AG10803 (cell line): ENCODE results near the gene ARHGEF28.

Experiments
- DNase-seq: peaks from one replicate; pipeline ENCODE4 v3.0.0; 2010; ENCODE audit warnings: low read depth
- H3K4me3 ChIP-seq: 2 replicates; pipeline ENCODE4 v1.5.1; 2011; ENCODE audit warnings: mild to moderate bottlenecking, low read length, control low read depth
- CTCF ChIP-seq: conservative IDR thresholded peaks from 2 replicates; pipeline ENCODE4 v1.5.1; 2011; ENCODE audit warnings: mild to moderate bottlenecking, low read length, control low read depth, inconsistent platforms

Gene ARHGEF28

DNA sequence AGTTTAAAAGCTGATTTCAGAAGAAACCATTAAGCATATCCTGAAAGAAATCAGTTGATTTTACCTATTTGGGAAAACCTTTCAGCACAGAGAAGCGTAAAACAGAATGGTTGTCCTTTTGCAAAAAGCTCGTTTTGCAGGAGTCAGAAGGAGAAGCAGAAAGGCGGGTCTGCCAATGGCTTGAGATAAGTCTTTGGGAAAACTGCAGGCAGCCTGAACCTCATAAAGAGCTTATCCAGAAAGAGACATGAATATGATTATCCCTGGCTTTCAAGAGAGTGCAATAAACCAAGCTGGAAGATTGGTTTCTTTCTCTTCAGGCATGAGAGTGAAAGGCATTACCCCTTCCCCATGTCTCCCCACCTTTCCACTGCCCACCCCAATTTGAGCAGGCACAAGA is 353.3 kb downstream of the ARHGEF28 start:
- DNase-seq = no peak
- TF ChIP-seq CTCF = no peak
- H3K4me3 ChIP-seq = no peak overlapping the region

DNA sequence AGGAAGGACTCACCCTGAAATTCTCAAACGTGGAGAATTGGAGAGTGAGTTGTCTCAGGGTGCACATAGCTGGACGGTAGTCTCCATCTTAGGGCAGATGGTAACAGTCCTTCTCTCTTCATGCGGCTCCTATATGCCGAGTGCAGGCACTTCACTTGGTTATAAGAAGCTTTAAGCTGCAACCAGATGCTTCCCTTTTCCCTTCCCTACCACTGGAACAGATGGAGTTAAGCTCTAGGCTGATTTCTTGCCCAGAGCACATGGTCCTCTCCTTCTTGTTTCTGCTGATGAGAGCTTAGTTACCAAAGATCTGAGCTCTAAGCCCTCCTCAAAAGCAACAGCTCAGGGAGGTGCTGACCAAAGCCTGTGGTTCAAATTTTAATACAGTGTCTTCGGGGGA is 355.7 kb downstream of the ARHGEF28 start:
- no peak for TF ChIP-seq CTCF
- H3K4me3 ChIP-seq = no peak overlapping the region
- DNase-seq = no peak

- no peak overlapping the region for H3K4me3 ChIP-seq
- DNase-seq = no peak
- no peak for TF ChIP-seq CTCF
Measured at GRCh38 chr5:73983644-73984043, 357.6 kb downstream of the ARHGEF28 start.

GRCh38 chr5:73985145-73985544 is 359.1 kb downstream of the ARHGEF28 start:
- DNase-seq = peak; percentile 18
- peak; percentile 48 for TF ChIP-seq CTCF
- H3K4me3 ChIP-seq = no peak overlapping the region

GRCh38 chr5:73986729-73987128 is 360.7 kb downstream of the ARHGEF28 start:
- TF ChIP-seq CTCF = no peak
- H3K4me3 ChIP-seq = no peak overlapping the region
- no peak for DNase-seq

DNA sequence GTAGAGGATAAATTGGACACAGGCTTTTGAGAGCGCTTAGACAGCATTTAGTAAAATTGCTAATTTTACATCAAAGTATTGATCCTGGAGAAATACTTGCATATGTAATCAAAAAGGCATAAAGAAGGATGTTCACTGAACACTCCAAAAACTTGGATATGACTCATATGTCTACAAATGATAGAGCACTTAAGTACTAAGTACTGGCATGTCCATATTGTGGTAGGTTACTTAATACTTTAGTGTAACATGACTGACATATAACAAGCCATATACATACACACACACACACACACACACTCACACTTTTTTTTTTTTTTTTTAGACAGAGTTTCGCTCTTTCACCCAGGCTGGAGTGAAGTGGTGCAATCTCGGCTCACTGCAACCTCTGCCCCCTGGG is 361.9 kb downstream of the ARHGEF28 start:
- TF ChIP-seq CTCF = no peak
- DNase-seq = no peak
- no peak overlapping the region for H3K4me3 ChIP-seq

DNA sequence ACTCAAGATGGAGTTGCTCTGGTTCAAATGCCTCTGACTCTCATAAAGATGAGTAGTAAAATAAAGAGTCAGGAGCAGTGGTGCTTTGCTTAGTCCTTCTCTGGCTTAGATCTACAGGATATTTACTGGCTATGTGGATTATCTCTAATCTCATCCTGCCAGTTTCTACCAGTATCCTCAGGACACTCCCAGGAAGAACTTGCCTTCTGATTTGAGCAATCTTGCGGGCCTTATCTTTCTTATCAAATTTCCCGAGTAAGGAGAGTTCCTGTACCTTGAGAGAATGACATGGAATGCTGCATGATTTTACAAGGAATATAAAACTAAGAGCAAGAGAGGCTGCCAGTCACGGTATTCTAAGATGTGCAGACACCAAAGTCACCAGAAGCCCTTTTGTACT is 364.0 kb downstream of the ARHGEF28 start:
- DNase-seq = no peak
- no peak overlapping the region for H3K4me3 ChIP-seq
- TF ChIP-seq CTCF = no peak
